ENCODE results near the gene ARHGAP44. TPM values are rescaled to one million over a fixed set of nuclear protein-coding genes. Genes with fewer than 3 reads are reported as not detected.

The ARHGAP44 gene
- total and polyA plus RNA-seq, 8 donors: 2.8 to 239 (median 7.4) TPM

DNA sequence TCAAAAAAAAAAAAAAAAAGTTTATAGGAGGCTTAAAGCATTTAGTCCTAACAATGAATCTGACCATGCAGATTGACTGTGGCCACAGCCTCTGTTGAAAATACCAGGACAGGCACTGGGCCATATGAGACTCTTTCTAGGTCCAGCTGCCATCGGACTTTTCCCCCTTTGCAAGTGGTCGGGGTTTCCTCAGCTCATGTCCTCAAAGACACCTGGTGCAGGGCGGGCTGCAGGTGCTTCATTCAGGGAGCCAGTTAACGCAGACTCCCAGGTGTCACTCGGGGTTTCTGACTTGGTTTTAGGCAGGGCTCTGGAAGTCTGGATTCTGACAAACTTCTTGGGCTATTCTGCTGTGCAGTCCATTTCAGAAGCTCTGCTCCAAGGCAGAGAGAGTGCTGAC is 207.6 kb downstream of the ARHGAP44 start:
- intact Hi-C loops (cut with DNase I; ENCODE audit: low total_unique reads): loop anchor here (10.0 kb wide), 1 partner anchor 742 kb away; no protein-coding TSS in a partner anchor

DNA sequence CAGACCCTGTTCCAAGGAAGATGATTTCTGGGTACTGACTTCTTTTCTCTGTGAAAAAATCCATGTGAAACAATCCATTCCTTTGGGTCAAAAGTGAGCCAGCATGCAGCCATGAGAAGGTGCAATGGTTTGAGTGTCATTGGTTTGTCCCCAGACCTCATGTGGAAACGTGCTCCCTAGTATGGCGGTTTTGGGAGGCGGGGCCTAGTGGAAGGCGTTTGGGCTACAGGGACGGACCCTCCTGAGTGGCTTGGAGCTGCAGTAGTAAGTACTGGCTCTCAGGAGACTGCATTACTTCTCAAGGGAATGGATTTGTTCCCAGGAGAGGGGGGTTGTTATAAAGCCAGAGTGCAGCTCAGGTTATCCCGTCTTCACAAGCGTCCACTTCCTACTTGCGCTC is 209.2 kb downstream of the ARHGAP44 start:
- intact Hi-C loops (cut with DNase I; ENCODE audit: low total_unique reads): loop anchor here (10.0 kb wide), 1 partner anchor 744 kb away; no protein-coding TSS in a partner anchor
- Histone ChIP-seq H3K27me3 (no peaks in the 10 kb centered on the region), H3K9me3 (no peaks in the 10 kb centered on the region), H3K4me3 (no peak overlapping the region), H3K4me1 (peaks cover 0 to 17% (median 4%) of the 10 kb centered on the region in 4 donors), H3K36me3 (peaks cover 91 to 100% (median 100%) of the 10 kb centered on the region in 4 donors), H3K27ac (no peak overlapping the region)
- TF ChIP-seq, protein P1, sequence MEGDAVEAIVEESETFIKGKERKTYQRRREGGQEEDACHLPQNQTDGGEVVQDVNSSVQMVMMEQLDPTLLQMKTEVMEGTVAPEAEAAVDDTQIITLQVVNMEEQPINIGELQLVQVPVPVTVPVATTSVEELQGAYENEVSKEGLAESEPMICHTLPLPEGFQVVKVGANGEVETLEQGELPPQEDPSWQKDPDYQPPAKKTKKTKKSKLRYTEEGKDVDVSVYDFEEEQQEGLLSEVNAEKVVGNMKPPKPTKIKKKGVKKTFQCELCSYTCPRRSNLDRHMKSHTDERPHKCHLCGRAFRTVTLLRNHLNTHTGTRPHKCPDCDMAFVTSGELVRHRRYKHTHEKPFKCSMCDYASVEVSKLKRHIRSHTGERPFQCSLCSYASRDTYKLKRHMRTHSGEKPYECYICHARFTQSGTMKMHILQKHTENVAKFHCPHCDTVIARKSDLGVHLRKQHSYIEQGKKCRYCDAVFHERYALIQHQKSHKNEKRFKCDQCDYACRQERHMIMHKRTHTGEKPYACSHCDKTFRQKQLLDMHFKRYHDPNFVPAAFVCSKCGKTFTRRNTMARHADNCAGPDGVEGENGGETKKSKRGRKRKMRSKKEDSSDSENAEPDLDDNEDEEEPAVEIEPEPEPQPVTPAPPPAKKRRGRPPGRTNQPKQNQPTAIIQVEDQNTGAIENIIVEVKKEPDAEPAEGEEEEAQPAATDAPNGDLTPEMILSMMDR (IDR thresholded peaks at IDR 0.05): no peak
- TF ChIP-seq EP300 (IDR thresholded peaks at IDR 0.05) (no peak), POLR2AphosphoS5 (IDR thresholded peaks at IDR 0.05) (no peak), POLR2A (IDR thresholded peaks at IDR 0.05) (no peak)
- no peak for DNase-seq
- WGBS, 5 donors: 82 to 96% (median 90%) methylated on average over 8 of the region's 8 CpGs

More for the DNA sequence above, 207.6 kb downstream of the ARHGAP44 start:
- Histone ChIP-seq H3K4me1 (peaks cover 0 to 4% (median 1%) of the 10 kb centered on the region in 4 donors), H3K9me3 (no peaks in the 10 kb centered on the region), H3K36me3 (peaks cover 93 to 100% (median 100%) of the 10 kb centered on the region in 4 donors), H3K27me3 (no peaks in the 10 kb centered on the region), H3K4me3 (no peak overlapping the region), H3K27ac (no peak overlapping the region)
- no peak for DNase-seq
- TF ChIP-seq EP300 (IDR thresholded peaks at IDR 0.05): no peak
- no peak for TF ChIP-seq POLR2AphosphoS5 (IDR thresholded peaks at IDR 0.05)
- TF ChIP-seq, protein P1 (IDR thresholded peaks at IDR 0.05): no peak
- TF ChIP-seq POLR2A (IDR thresholded peaks at IDR 0.05): no peak
- 78 to 96% (median 85%) methylated on average over 4 to 5 of the region's 5 CpGs for WGBS, 5 donors

DNA sequence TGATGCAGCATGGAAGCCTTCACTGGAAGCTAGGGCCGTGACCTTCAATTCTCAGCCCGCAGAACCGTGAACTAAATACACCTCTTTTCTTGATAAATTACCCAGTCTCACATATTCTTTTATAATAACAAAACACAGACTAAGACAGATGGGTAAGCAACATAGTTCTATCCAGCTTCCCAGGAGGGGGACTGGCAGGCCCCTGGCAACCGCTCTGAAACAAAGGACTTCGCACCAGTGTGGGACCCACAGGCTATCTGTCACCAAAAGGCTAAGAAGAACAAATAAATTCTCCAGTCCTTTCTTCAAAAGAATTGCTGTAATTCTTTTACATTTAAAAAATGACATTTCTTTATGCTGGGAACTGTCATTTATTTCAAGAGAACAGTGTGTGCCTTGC is 209.6 kb downstream of the ARHGAP44 start:
- no peak for DNase-seq
- 87 to 94% (median 90%) methylated on average over 5 of the region's 5 CpGs for WGBS, 5 donors

DNA sequence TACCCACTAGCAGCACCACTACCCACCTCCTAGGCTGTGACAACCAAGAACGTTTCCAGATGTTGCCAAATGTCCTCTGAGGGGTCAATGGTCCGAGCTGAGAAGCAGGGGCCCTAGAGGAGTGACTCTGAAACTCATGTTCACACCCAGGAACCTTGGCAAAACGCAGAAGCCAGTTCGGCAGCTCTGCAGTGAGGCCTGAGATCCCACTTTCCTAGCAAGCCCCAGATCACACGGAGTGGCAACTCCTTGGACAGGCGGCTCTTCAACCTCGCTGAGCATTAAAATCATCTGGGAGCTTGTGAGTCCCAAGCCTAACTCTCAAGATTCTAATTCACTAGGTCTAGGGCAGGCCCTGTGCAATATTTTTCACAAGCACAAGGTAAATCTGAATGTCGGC is 211.3 kb downstream of the ARHGAP44 start:
- intact Hi-C loops (cut with DNase I; ENCODE audit: low total_unique reads): loop anchor here (10.0 kb wide), 1 partner anchor 456 kb away; no protein-coding TSS in a partner anchor
- DNase-seq: no peak
- Histone ChIP-seq H3K36me3 (peaks cover 88 to 100% (median 100%) of the 10 kb centered on the region in 4 donors), H3K4me3 (no peak overlapping the region), H3K9me3 (no peaks in the 10 kb centered on the region), H3K27me3 (no peaks in the 10 kb centered on the region), H3K27ac (no peak overlapping the region), H3K4me1 (peaks cover 0 to 17% (median 4%) of the 10 kb centered on the region in 4 donors)
- whole genome bisulfite sequencing, 5 donors: 83 to 95% (median 87%) methylated on average over 8 of the region's 8 CpGs
- TF ChIP-seq EP300 (IDR thresholded peaks at IDR 0.05) (no peak), POLR2AphosphoS5 (IDR thresholded peaks at IDR 0.05) (no peak), POLR2A (IDR thresholded peaks at IDR 0.05) (no peak)
- TF ChIP-seq, protein P1 (IDR thresholded peaks at IDR 0.05): no peak

More for the DNA sequence above, 209.6 kb downstream of the ARHGAP44 start:
- H3K27ac ChIP-seq: no peak overlapping the region
- no peaks in the 10 kb centered on the region for H3K27me3 ChIP-seq
- H3K9me3 ChIP-seq: no peaks in the 10 kb centered on the region
- peaks cover 89 to 100% (median 100%) of the 10 kb centered on the region in 4 donors for H3K36me3 ChIP-seq
- TF ChIP-seq POLR2AphosphoS5 (IDR thresholded peaks at IDR 0.05) (no peak), POLR2A (IDR thresholded peaks at IDR 0.05) (no peak), EP300 (IDR thresholded peaks at IDR 0.05) (no peak)
- TF ChIP-seq, protein P1 (IDR thresholded peaks at IDR 0.05): no peak
- peaks cover 0 to 17% (median 4%) of the 10 kb centered on the region in 4 donors for H3K4me1 ChIP-seq
- intact Hi-C loops (cut with DNase I; ENCODE audit: low total_unique reads): loop anchor here (10.0 kb wide), 1 partner anchor 744 kb away; no protein-coding TSS in a partner anchor
- no peak overlapping the region for H3K4me3 ChIP-seq

Data from stomach (tissue), 9 donors.